Renal pelvis (tissue), 4 donors: ENCODE data around the gene MUCL1. TPM values are rescaled to one million over a fixed set of nuclear protein-coding genes. Genes with fewer than 3 reads are reported as not detected.

Experiments used
- DNase-seq: peaks from one replicate; pipeline ENCODE4 v3.0.0-alpha.2; 2013
- polyA plus RNA-seq, 3 donors: library from polyadenylated mRNA; unstranded; fragments of 120-200 nt; gene quantifications; one replicate each; pipeline ENCODE4 v1.2.1, GENCODE V29; 2013; ENCODE audit not compliant: insufficient read length in 3 of 3

MUCL1 gene
- polyA plus RNA-seq, 3 donors: not detected

DNA sequence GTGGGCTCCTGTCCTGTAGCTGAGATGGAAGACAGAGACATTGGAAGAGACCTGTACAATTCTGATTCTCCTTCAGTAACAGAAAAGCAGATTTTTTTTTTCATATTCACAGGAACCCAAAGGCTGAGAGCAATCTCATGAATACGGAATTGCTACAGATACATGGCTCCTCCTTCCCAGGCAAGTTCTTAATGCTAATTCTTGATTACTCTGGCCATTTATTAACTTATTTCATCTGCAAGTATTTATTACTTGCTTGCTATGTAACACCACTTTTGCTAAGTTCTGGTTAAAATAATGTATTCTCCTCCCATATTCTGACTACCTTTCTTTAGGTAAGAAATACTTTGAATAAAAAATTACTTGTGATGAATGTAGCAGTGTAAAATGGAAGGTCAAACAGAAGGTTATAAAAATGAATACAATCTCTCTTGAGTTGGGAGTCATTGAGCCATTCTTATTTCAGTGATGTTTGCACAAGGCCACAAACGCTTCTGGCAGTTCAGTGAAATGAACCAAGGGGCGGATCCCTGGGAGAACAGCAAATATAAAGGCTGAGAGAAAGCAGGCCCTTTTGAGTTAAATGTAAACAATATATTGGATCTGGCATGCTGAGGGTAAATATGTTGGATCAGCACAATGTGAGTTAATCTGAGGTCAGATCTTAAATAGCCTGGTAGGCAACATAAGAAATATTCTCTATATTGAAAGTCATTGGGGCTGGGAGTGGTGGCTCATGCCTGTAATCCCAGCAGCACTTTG is 37.6 kb downstream of the MUCL1 start:
- peak; percentile 2 for DNase-seq

Other genes starting within 250 kb of the MUCL1 start
- not detected for gene LACRT, start 219.6 kb upstream of the MUCL1 start, polyA plus RNA-seq
- not detected for gene DCD, start 206.2 kb upstream of the MUCL1 start, polyA plus RNA-seq
- under 1 TPM; 0.12 to 0.30 (median 0.20) TPM for gene TESPA1, start 130.2 kb downstream of the MUCL1 start, polyA plus RNA-seq
- not detected for gene NEUROD4, start 165.5 kb downstream of the MUCL1 start, polyA plus RNA-seq